Neuronal stem cell (in vitro differentiated cells): ENCODE data around the gene STAB1.

Experiments used
- DNase-seq: peaks from one replicate; pipeline ENCODE4 v3.0.0-alpha.2; 2013; ENCODE audit warnings: low spot score
- H2AFZ ChIP-seq: one replicate; pipeline ENCODE4 v1.6.1; 2013; ENCODE audit warnings: mild to moderate bottlenecking, low read length, inconsistent platforms
- H2AK5ac ChIP-seq: 2 replicates; pipeline ENCODE4 v1.6.1; 2013; ENCODE audit warnings: low read depth, mild to moderate bottlenecking, inconsistent platforms, low read length, moderate library complexity, mixed read lengths
- H2BK120ac ChIP-seq: 2 replicates; pipeline ENCODE4 v1.6.1; 2013; ENCODE audit warnings: low read depth, mild to moderate bottlenecking, inconsistent platforms, low read length, moderate library complexity, mixed read lengths
- H2BK12ac ChIP-seq: one replicate; pipeline ENCODE4 v1.6.1; 2013; ENCODE audit warnings: low read length, inconsistent platforms
- H2BK15ac ChIP-seq: 2 replicates; pipeline ENCODE4 v1.6.1; 2013; ENCODE audit warnings: mild to moderate bottlenecking, low read length, inconsistent platforms, mixed read lengths
- H2BK5ac ChIP-seq: one replicate; pipeline ENCODE4 v1.6.1; 2013; ENCODE audit warnings: inconsistent platforms, mild to moderate bottlenecking, low read length, moderate library complexity
- H3K14ac ChIP-seq: one replicate; pipeline ENCODE4 v1.6.1; 2013; ENCODE audit warnings: low read length, inconsistent platforms
- H3K18ac ChIP-seq: 2 replicates; pipeline ENCODE4 v1.6.1; 2013; ENCODE audit warnings: low read length, inconsistent platforms
- H3K23ac ChIP-seq: 2 replicates; pipeline ENCODE4 v1.6.1; 2013; ENCODE audit warnings: low read depth, mild to moderate bottlenecking, mixed read lengths, low read length, inconsistent platforms; ENCODE audit not compliant: poor library complexity
- H3K27ac ChIP-seq: replicated peaks from 3 replicates; pipeline ENCODE4 v1.5.1; 2013; ENCODE audit warnings: low read length, inconsistent platforms
- H3K27me3 ChIP-seq, 3 experiments: 2 replicates each; pipeline ENCODE4 v1.6.1; 2013; ENCODE audit warnings: low read length in 3 of 3, mild to moderate bottlenecking in 2 of 3, inconsistent platforms in 1 of 3, low read depth in 1 of 3, mixed read lengths in 1 of 3, moderate library complexity in 1 of 3; ENCODE audit not compliant: control insufficient read depth in 3 of 3, insufficient read depth in 3 of 3
- H3K36me3 ChIP-seq, 2 donors: replicated peaks in 1 of 2; 2 replicates each; pipeline ENCODE4 v1.6.1; 2013; ENCODE audit warnings: low read length in 2 of 2; ENCODE audit not compliant: control insufficient read depth in 2 of 2, insufficient read depth in 2 of 2
- H3K4ac ChIP-seq: 2 replicates; pipeline ENCODE4 v1.6.1; 2013; ENCODE audit warnings: inconsistent platforms, mild to moderate bottlenecking, low read length, moderate library complexity
- H3K4me1 ChIP-seq, 2 donors: 1 replicate in 1 of 2; 2 replicates in 1 of 2; pipeline ENCODE4 v1.6.1; 2013; ENCODE audit warnings: low read length in 2 of 2, low read depth in 1 of 2; ENCODE audit not compliant: control insufficient read depth in 2 of 2, insufficient read depth in 1 of 2
- H3K4me2 ChIP-seq: one replicate; pipeline ENCODE4 v1.6.1; 2013; ENCODE audit warnings: mild to moderate bottlenecking, low read length, inconsistent platforms; ENCODE audit not compliant: insufficient read depth, poor library complexity, severe bottlenecking
- H3K4me3 ChIP-seq, 2 donors: 2 replicates each; pipeline ENCODE4 v1.5.1; 2013; ENCODE audit warnings: low read length in 2 of 2, mild to moderate bottlenecking in 2 of 2, inconsistent platforms in 1 of 2, moderate library complexity in 1 of 2
- H3K79me1 ChIP-seq: one replicate; pipeline ENCODE4 v1.6.1; 2013; ENCODE audit warnings: low read depth, mild to moderate bottlenecking, inconsistent platforms, low read length, moderate library complexity
- H3K9ac ChIP-seq: one replicate; pipeline ENCODE4 v1.6.1; 2013; ENCODE audit warnings: mild to moderate bottlenecking, low read depth, low read length, inconsistent platforms; ENCODE audit not compliant: poor library complexity
- H3K9me3 ChIP-seq, 2 donors: replicated peaks in 1 of 2; 2 replicates each; pipeline versions ENCODE3 to v1.6.1; 2013; ENCODE audit warnings: low read length in 2 of 2, mild to moderate bottlenecking in 2 of 2, inconsistent platforms in 1 of 2, low read depth in 1 of 2, mixed read lengths in 1 of 2, moderate library complexity in 1 of 2; ENCODE audit not compliant: control insufficient read depth in 2 of 2, insufficient read depth in 1 of 2
- H4K8ac ChIP-seq: one replicate; pipeline ENCODE4 v1.6.1; 2013; ENCODE audit warnings: low read depth, mild to moderate bottlenecking, inconsistent platforms, low read length, moderate library complexity
- H4K91ac ChIP-seq: one replicate; pipeline ENCODE4 v1.6.1; 2013; ENCODE audit warnings: low read length, low read depth, mild to moderate bottlenecking, inconsistent platforms; ENCODE audit not compliant: poor library complexity
- WGBS, 2 donors: extraction: QIAGEN DNeasy Blood & Tissue Kit; methylation state at CpG; one replicate each; pipeline ENCODE4 v1.1.7; 2013; ENCODE audit warnings: missing lambda C conversion rate in 2 of 2, mixed read lengths in 1 of 2; ENCODE audit not compliant: insufficient read length in 2 of 2, insufficient replicate concordance in 1 of 2; ENCODE audit errors: extremely low coverage in 2 of 2; 5-methylcytosine and 5-hydroxymethylcytosine counted together

Gene STAB1

GRCh38 chr3:52520716-52521487 is 25.8 kb downstream of the STAB1 start:
- Histone ChIP-seq H3K9ac (peak overlapping the region; percentile 44), H3K18ac (no peak overlapping the region), H3K23ac (peak overlapping the region; percentile 73), H4K8ac (no peak overlapping the region), H3K36me3 (peaks cover 21 to 23% of the 10 kb centered on the region in 2 donors), H2AFZ (no peak overlapping the region), H2BK120ac (no peak overlapping the region), H2AK5ac (no peak overlapping the region), H3K27ac (no peak overlapping the region), H3K4me1 (peaks cover 6 to 7% of the 10 kb centered on the region in 2 donors), H3K4me3 (no peak overlapping the region), H3K27me3 (peaks cover 2 to 10% (median 9%) of the 10 kb centered on the region in 3 experiments), H2BK5ac (no peak overlapping the region), H3K9me3 (no peaks in the 10 kb centered on the region), H2BK15ac (no peak overlapping the region), H3K4ac (no peak overlapping the region), H3K14ac (no peak overlapping the region), H2BK12ac (no peak overlapping the region), H3K4me2 (no peak overlapping the region), H3K79me1 (peaks cover 2% of the 10 kb centered on the region), H4K91ac (no peak overlapping the region)
- no peak for DNase-seq
- no CpG with 5 or more reads among the region's 20 CpGs for WGBS, 2 donors

DNA sequence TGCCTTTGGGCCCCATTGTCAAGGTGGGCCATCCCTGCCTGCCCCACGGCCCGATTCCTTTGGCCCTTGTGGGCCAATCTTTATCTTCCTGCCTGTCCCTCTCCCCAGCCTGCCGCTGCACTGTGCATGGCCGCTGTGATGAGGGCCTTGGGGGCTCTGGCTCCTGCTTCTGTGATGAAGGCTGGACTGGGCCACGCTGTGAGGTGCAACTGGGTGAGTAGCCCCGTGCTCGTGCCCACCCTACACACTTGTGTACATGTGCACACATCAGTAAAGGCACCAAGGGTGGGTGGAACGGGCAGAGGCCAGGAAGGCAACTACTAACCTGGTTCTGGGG is 26.3 kb downstream of the STAB1 start:
- Histone ChIP-seq H3K18ac (no peak overlapping the region), H3K4me2 (no peak overlapping the region), H2BK12ac (no peak overlapping the region), H3K23ac (peak overlapping the region; percentile 73), H3K79me1 (peaks cover 2% of the 10 kb centered on the region), H3K4me1 (peaks cover 9 to 13% of the 10 kb centered on the region in 2 donors), H2BK120ac (no peak overlapping the region), H2BK15ac (no peak overlapping the region), H4K91ac (no peak overlapping the region), H2AK5ac (peak overlapping the region; percentile 52), H3K4me3 (no peak overlapping the region), H3K9me3 (no peaks in the 10 kb centered on the region), H3K14ac (no peak overlapping the region), H3K27me3 (peaks cover 2 to 9% (median 9%) of the 10 kb centered on the region in 3 experiments), H3K9ac (no peak overlapping the region), H2AFZ (no peak overlapping the region), H3K27ac (no peak overlapping the region), H3K4ac (no peak overlapping the region), H3K36me3 (peaks cover 25 to 26% of the 10 kb centered on the region in 2 donors), H2BK5ac (no peak overlapping the region), H4K8ac (no peak overlapping the region)
- WGBS, 2 donors, result no CpG with 5 or more reads among the region's 8 CpGs
- DNase-seq, result no peak

DNA sequence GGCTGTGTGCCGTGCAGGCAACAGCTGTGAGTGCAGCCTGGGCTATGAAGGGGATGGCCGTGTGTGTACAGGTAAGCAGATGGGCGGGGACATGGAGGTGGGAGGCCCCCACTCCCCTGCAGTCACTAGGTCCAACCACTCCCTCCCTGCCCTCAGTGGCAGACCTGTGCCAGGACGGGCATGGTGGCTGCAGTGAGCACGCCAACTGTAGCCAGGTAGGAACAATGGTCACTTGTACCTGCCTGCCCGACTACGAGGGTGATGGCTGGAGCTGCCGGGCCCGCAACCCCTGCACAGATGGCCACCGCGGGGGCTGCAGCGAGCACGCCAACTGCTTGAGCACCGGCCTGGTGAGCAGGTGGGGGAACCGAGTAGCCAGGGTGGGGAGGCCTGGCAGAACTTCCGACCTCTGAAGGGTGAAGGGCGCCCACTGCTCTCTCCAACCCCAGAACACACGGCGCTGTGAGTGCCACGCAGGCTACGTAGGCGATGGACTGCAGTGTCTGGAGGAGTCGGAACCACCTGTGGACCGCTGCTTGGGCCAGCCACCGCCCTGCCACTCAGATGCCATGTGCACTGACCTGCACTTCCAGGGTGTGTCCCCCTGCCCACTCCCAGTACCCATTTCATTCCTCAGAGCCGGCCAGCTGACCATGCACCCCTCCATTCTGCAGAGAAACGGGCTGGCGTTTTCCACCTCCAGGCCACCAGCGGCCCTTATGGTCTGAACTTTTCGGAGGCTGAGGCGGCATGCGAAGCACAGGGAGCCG is 26.9 kb downstream of the STAB1 start:
- H2AK5ac ChIP-seq, result peak overlapping the region; percentile 52
- H2BK15ac ChIP-seq, result peak overlapping the region; percentile 17
- H3K4me1 ChIP-seq, result peaks cover 10 to 19% of the 10 kb centered on the region in 2 donors
- peaks cover 2 to 9% (median 5%) of the 10 kb centered on the region in 3 experiments for H3K27me3 ChIP-seq
- no peak overlapping the region for H4K91ac ChIP-seq
- no peak overlapping the region for H2BK120ac ChIP-seq
- H3K18ac ChIP-seq, result no peak overlapping the region
- H2BK5ac ChIP-seq, result no peak overlapping the region
- peaks cover 30 to 31% of the 10 kb centered on the region in 2 donors for H3K36me3 ChIP-seq
- peak overlapping the region in 1 of 2 donors; percentile 28 for H3K4me3 ChIP-seq
- H3K27ac ChIP-seq, result no peak overlapping the region
- no peaks in the 10 kb centered on the region for H3K9me3 ChIP-seq
- H3K4ac ChIP-seq, result no peak overlapping the region
- no peak overlapping the region for H3K14ac ChIP-seq
- H2BK12ac ChIP-seq, result no peak overlapping the region
- no peak for DNase-seq
- H3K4me2 ChIP-seq, result no peak overlapping the region
- H3K9ac ChIP-seq, result peak overlapping the region; percentile 44
- H4K8ac ChIP-seq, result peak overlapping the region; percentile 65
- peak overlapping the region; percentile 73 for H3K23ac ChIP-seq
- no CpG with 5 or more reads among the region's 33 CpGs for WGBS, 2 donors
- no peak overlapping the region for H2AFZ ChIP-seq
- peaks cover 2% of the 10 kb centered on the region for H3K79me1 ChIP-seq

DNA sequence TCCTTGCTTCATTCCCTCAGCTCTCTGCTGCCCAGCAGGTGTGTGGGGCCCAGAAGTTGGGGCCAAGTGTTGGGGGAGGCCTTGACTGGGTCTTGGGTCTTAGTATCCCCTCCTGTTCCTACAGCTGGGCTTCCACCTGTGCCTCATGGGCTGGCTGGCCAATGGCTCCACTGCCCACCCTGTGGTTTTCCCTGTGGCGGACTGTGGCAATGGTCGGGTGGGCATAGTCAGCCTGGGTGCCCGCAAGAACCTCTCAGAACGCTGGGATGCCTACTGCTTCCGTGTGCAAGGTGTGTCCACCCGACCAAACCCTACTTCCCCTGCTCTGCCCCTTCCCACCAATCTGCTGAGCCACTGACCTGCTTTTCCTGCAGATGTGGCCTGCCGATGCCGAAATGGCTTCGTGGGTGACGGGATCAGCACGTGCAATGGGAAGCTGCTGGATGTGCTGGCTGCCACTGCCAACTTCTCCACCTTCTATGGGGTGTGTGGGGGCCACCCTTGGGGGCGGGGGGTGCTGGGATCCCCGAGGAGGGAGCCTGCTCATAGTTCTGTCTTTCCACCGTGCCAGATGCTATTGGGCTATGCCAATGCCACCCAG is 27.6 kb downstream of the STAB1 start:
- peak overlapping the region; percentile 73 for H3K23ac ChIP-seq
- no CpG with 5 or more reads among the region's 14 CpGs for WGBS, 2 donors

More for the DNA sequence above, 27.6 kb downstream of the STAB1 start:
- Histone ChIP-seq H3K4me2 (no peak overlapping the region), H3K27ac (no peak overlapping the region), H2BK5ac (no peak overlapping the region), H4K8ac (no peak overlapping the region), H2AFZ (no peak overlapping the region), H3K4me1 (peaks cover 15 to 24% of the 10 kb centered on the region in 2 donors), H2BK12ac (no peak overlapping the region), H2BK120ac (no peak overlapping the region), H3K9ac (peak overlapping the region; percentile 44), H3K4ac (no peak overlapping the region), H3K14ac (no peak overlapping the region), H3K27me3 (peaks cover under 1 to 7% (median 2%) of the 10 kb centered on the region in 3 experiments), H3K36me3 (peaks cover 36 to 38% of the 10 kb centered on the region in 2 donors), H3K18ac (no peak overlapping the region), H4K91ac (no peak overlapping the region), H3K79me1 (peaks cover 2% of the 10 kb centered on the region), H2AK5ac (no peak overlapping the region), H3K4me3 (no peak overlapping the region), H2BK15ac (no peak overlapping the region), H3K9me3 (no peaks in the 10 kb centered on the region)
- no peak for DNase-seq
